ENCODE measurements around the gene ZNF697.
"Not testable (repeated sequence)": the region's sequence is repeated elsewhere in the genome, so short reads cannot be mapped to it uniquely, and the experiment has no call there.

Gene ZNF697

DNA sequence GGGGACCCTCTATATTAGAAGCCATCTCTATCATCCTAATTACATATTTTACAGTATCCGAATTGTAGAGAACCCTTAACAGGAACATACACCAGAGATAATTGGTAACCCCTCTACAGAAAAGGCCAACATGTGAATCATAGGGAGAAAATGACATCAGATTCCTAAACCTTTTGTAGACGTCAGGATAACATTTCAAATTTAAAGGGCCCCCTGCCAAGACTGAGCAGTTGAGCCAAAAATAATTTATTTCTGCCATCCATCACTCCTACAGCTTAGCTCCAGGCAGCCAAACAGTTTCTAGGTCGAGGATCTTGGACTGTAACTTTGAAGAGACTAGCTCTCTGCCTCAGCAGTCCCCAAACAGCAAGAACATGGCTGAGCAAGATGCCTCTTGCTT, 21.2 kb downstream of the ZNF697 start:
- no peak for DNase-seq

- no peak for DNase-seq
Measured at GRCh38 chr1:119626011-119626545, 22.0 kb downstream of the ZNF697 start.

- DNase-seq: no peak
Measured at GRCh38 chr1:119623678-119624077, 24.4 kb downstream of the ZNF697 start.

DNA sequence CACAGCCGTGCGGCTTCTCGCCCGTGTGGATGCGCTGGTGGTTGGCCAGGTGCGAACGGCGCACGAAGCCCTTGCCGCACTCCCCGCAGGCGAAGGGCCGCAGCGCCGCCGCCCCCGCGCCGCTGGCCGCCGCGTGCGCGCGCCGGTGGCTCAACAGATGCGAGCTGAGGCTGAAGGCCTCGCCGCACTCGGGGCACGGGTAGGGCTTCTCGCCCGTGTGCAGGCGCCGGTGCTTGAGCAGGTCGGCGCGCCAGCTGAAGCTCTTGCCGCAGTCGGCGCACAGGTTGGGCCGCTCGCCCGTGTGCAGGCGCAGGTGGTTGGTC, 24.9 kb downstream of the ZNF697 start:
- no peak for DNase-seq

DNA sequence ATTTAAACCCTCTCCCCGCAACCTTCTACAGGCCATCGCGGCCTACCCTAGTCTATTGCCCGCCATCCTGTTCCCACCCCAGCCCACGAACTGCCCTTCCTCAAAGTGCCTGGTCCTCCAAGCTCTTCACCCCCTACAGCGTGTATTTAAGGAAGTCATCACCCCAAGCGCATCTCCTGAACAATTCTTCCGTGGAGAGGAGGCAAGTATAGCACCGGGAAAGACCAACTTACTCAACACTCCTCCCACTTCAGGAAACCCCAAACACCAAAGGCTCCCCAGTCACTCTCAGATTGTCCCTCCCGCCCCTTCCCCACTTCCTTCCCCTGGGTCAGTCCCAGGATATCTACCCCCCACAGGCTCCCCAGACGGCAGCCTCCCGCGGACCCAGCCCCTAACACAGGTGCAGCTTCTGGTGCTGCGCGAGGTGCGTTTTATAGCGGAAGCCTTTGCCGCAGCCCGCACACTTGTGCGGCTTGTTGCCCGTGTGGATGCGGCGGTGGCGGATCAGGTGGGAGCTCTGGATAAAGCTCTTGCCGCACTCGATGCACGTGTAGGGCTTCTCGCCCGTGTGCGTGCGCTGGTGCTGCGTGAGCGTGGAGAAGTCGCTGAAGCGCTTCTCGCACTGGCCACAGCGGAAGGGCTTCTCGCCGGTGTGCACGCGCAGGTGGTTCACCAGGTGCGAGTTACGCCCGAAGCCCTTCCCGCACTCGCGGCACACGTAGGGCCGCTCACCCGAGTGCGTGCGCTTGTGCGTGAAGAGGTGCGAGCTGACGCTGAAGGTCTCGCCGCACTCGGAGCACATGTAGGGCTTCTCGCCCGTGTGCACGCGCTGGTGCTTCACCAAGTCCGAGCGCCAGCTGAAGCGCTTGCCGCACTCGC, 25.5 kb downstream of the ZNF697 start:
- no peak for DNase-seq

DNA sequence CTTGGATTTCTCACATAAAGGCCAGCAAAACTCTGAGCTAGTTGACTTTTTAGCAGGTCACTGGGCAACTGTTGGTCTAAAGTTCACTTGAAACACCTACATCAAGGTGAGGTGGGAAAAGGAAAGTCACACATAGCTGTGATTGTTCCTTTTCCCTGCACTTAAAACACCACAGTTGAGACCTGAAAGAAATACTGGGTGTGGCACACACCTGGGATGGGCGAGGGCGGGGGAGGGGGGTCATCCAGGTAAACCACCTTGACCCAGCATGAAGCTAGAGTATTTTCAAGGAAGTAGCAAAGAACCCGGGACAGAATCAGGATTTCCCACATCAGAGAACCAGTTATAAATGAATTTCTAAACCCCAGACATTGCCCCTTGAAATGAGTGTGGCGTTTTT, 26.4 kb downstream of the ZNF697 start:
- DNase-seq: no peak

GRCh38 chr1:119617751-119618691, 30.0 kb downstream of the ZNF697 start:
- no peak for DNase-seq

- DNase-seq: not testable (repeated sequence)
Measured at GRCh38 chr1:119616748-119617147, 31.3 kb downstream of the ZNF697 start.

- not testable (repeated sequence) for DNase-seq
Measured at GRCh38 chr1:119615100-119615499, 33.0 kb downstream of the ZNF697 start.

- DNase-seq: peak; percentile 17
Measured at GRCh38 chr1:119613769-119614720, 34.0 kb downstream of the ZNF697 start.

DNA sequence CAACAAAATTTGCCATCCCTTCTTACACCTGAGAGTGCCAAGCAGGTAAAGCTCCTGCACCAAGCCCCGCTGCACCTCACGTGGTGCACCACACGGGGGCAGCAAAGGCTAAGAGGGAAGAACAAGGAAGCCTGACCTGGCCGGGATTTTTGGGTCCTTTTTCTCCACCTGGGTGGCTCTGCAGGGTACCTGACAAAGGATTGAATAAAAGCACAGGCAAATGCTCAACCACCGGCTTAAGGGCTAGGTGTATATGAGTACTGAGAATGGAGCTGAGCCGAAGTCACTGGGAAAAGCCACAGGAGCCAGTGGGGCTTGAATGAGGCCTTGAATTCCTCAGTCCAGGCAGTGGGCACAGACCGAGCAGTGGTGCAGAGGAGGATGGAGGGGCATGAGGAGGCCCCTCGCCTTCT, 36.4 kb downstream of the ZNF697 start:
- DNase-seq: peak; percentile 33

GRCh38 chr1:119608816-119609215, 39.2 kb downstream of the ZNF697 start:
- DNase-seq: not testable (repeated sequence)

GRCh38 chr1:119607087-119607807, 40.8 kb downstream of the ZNF697 start:
- DNase-seq: not testable (repeated sequence)

- DNase-seq: no peak
Measured at GRCh38 chr1:119606394-119606793, 41.7 kb downstream of the ZNF697 start.

- DNase-seq: no peak
Measured at GRCh38 chr1:119605686-119606085, 42.4 kb downstream of the ZNF697 start.

GRCh38 chr1:119605080-119605479, 43.0 kb downstream of the ZNF697 start:
- not testable (repeated sequence) for DNase-seq

DNA sequence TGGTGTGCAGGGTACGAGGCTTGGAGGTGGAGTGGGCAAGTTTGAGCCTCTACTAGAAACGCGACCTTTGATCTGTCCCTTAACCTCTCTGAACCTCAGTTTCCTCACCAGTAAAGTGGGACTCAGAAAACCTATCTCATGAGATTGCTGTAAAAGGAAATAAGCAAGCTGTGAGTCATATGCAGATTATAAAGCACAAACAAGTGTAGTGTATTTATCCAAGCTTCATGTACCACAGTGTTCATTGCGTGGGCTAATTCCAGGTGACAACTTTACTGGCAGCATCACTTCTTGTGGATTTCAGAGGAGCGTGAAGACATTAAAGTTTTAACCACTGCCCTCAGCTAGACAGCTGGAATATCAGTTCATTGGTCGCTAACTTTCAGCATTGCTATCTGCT, 44.4 kb downstream of the ZNF697 start:
- DNase-seq: no peak

DNA sequence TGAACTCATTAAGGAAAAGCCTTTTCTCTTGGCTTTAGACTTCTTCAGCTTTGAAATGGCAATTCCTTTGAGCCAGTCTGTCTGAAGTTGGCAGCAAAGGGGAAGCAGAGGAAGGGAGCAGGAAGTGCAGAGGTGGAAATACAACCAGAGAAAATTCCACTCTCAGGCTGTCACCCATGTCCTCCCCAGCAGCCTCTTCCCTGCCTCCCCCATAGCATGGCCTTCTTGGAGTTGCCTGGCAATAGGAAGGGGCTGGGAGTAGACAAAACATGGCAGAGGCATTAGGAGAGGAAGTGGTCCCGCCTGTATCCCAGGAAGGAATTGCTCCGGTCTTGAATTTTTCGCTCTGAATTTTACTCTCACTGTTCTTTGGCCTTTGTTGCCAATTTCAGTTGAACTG, 44.8 kb downstream of the ZNF697 start:
- not testable (repeated sequence) for DNase-seq

- not testable (repeated sequence) for DNase-seq
Measured at GRCh38 chr1:119602789-119603188, 45.3 kb downstream of the ZNF697 start.

- no peak for DNase-seq
Measured at GRCh38 chr1:119602169-119602568, 45.9 kb downstream of the ZNF697 start.

DNA sequence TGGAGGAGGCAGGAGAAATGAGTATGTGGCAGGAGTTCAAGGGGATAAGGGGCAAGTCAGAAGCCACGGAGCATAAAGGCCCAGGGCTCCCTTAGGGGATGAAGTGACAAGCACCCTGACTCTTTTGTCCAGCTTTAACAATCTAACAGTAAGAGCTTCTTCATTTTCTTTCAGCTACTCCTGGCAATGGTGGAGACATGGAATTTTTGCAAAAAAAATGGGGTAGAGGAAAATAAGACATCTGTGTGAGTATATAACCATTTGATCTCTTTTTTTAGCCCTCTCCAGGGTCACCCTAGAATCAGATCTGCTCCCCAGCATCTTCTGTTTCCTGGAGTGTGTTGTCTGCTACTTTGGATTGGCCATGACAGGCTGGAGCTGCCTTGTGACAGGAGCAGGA, 47.1 kb downstream of the ZNF697 start:
- DNase-seq: no peak

- no peak for DNase-seq
Measured at GRCh38 chr1:119600561-119600960, 47.5 kb downstream of the ZNF697 start.

Measured in NCI-H510A (cell line).